ENCODE measurements around the gene CIAO2B.
"Not testable (repeated sequence)": the region's sequence is repeated elsewhere in the genome, so short reads cannot be mapped to it uniquely, and the experiment has no call there.

- TF ChIP-seq POLR2A (IDR thresholded peaks at IDR 0.05), result not testable (repeated sequence)
- TF ChIP-seq, protein P1, sequence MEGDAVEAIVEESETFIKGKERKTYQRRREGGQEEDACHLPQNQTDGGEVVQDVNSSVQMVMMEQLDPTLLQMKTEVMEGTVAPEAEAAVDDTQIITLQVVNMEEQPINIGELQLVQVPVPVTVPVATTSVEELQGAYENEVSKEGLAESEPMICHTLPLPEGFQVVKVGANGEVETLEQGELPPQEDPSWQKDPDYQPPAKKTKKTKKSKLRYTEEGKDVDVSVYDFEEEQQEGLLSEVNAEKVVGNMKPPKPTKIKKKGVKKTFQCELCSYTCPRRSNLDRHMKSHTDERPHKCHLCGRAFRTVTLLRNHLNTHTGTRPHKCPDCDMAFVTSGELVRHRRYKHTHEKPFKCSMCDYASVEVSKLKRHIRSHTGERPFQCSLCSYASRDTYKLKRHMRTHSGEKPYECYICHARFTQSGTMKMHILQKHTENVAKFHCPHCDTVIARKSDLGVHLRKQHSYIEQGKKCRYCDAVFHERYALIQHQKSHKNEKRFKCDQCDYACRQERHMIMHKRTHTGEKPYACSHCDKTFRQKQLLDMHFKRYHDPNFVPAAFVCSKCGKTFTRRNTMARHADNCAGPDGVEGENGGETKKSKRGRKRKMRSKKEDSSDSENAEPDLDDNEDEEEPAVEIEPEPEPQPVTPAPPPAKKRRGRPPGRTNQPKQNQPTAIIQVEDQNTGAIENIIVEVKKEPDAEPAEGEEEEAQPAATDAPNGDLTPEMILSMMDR (IDR thresholded peaks at IDR 0.05), result not testable (repeated sequence)
Observed at GRCh38 chr16:66974932-66975246, 40.7 kb upstream of the CIAO2B start.

Measured in testis (tissue), 2 donors.